22Rv1 (cell line): ENCODE data around the gene JARID2.
"Not testable (repeated sequence)": the region's sequence is repeated elsewhere in the genome, so short reads cannot be mapped to it uniquely, and the experiment has no call there.

Experiments
- H3K27ac ChIP-seq: fragments of 450-650 bp; 2 replicates; pipeline ENCODE4 v1.5.1; 2017
- CTCF ChIP-seq: fragments of 450-650 bp; IDR thresholded peaks from 2 replicates; pipeline ENCODE4 v1.5.1; 2017; ENCODE audit warnings: mild to moderate bottlenecking
- ZFX ChIP-seq: fragments of 450-650 bp; IDR thresholded peaks from 2 replicates; pipeline ENCODE4 v1.6.1; 2017; ENCODE audit warnings: antibody characterized with exemption, borderline replicate concordance

JARID2 gene

GRCh38 chr6:15538106-15538505, 292.2 kb downstream of the JARID2 start:
- no peak overlapping the region for H3K27ac ChIP-seq
- no peak for TF ChIP-seq CTCF
- no peak for TF ChIP-seq ZFX

- no peak overlapping the region for H3K27ac ChIP-seq
- TF ChIP-seq ZFX (no peak), CTCF (no peak)
Measured at GRCh38 chr6:15538766-15539495, 293.1 kb downstream of the JARID2 start.

GRCh38 chr6:15539722-15540270, 293.9 kb downstream of the JARID2 start:
- TF ChIP-seq ZFX (no peak), CTCF (no peak)
- no peak overlapping the region for H3K27ac ChIP-seq

- not testable (repeated sequence) for H3K27ac ChIP-seq
Measured at GRCh38 chr6:15543332-15543917, 297.6 kb downstream of the JARID2 start.

- TF ChIP-seq CTCF (no peak), ZFX (no peak)
- no peak overlapping the region for H3K27ac ChIP-seq
Measured at GRCh38 chr6:15544321-15544900, 298.5 kb downstream of the JARID2 start.

GRCh38 chr6:15546591-15546990, 300.7 kb downstream of the JARID2 start:
- no peak overlapping the region for H3K27ac ChIP-seq
- no peak for TF ChIP-seq CTCF
- TF ChIP-seq ZFX, result no peak

- TF ChIP-seq ZFX (no peak), CTCF (no peak)
- H3K27ac ChIP-seq, result no peak overlapping the region
Measured at GRCh38 chr6:15547400-15547799, 301.5 kb downstream of the JARID2 start.
